ENCODE results near the gene FGF4.

Gene FGF4

DNA sequence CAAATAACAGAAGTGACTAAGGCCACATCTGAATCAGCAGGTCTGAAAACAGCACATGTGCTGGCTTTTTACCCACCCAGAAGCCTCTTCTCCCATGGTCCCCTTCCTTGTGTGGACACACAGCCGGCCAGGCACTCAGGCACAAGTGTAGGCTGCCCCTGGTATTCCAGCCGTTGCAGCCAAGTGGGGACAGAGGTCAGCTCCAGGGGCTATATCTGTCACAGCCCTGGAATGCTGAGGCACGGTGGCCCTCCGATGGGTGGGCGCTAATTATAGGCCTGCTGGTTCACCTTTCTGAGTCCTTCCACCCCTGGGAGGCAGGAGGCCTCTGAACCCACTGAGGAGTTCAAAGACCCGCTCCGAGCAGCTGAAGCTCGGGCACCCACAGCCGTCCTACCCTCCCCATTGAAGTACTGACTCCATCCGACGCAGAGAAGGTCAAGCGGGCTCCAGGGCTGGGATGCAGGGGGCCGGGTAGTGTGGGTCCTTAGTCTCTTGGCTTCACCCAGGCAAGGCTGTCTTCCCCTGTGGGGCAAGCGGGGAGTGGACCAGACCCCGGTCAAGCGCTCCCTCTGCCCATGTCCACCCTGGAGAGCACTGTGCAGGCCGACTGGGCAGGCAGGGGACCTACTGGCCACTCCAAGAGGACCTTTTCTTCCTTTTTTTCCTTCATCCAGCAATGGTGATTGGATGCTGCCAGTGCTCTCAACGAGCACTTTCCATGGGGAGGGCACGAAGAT is 29.8 kb upstream of the FGF4 start:
- DNase-seq = no peak

DNA sequence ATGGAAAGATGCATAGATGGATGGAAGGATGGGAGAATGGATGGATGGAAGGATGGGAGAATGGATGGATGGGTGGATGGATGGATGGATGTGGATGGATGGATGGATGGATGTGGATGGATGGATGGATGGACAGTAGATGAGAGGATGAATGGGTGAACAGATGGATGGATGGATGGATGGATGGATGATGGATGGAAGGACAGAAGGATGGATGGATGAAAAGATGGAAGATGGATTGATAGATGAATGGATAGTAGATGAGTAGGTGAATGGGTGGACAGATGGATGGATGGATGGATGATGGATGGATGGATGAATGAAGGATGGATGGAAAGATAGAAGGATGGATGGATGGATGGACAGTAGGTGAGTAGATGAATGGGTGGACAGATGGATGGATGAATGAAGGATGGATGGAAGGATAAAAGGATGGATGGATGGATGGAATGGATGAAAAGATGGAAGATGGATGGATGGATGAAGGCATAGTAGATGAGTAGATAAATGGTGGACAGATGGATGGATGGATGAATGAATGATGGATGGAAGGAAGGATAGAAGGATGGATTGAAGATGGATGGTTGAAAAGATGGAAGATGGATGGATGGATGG is 28.6 kb upstream of the FGF4 start:
- no peak for DNase-seq

DNA sequence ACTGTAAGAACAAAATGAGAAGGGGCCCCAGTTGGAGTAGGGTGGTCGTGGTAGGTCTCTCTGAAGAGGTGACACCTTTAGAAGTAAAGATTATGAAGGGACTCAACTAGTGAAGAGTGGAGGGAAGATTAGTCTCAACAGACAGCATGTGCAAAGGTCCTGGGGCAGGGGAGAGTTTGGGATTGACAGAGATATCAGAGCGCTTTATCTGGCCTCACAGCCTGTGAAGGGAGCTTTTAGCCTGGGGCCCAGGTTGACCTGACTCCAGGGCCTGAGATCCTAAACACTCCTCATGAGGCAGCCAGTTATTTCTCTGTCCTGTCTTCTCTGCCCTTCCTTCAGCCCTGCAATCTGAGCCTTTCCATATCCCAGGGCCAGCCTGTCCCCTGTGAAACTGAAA is 27.9 kb upstream of the FGF4 start:
- DNase-seq = no peak

DNA sequence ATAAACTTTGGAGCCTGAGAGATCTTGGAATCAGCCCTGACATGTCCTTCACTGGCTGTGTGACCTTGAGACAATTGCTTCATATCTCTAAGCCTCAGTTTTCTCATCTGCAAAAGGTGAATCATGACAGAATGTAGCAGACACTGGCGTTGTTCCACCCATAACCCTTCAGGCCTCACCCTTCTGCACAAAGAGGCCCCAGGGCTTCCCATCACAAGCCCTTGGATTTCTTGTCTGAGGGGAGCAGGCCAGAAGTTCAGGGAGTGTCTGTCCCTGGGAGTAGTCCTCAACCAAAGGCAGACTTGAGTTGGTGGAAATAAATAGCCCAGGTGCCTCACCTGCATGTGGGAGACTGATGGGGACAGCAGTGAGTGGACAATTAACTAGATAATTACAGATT is 27.4 kb upstream of the FGF4 start:
- no peak for DNase-seq

DNA sequence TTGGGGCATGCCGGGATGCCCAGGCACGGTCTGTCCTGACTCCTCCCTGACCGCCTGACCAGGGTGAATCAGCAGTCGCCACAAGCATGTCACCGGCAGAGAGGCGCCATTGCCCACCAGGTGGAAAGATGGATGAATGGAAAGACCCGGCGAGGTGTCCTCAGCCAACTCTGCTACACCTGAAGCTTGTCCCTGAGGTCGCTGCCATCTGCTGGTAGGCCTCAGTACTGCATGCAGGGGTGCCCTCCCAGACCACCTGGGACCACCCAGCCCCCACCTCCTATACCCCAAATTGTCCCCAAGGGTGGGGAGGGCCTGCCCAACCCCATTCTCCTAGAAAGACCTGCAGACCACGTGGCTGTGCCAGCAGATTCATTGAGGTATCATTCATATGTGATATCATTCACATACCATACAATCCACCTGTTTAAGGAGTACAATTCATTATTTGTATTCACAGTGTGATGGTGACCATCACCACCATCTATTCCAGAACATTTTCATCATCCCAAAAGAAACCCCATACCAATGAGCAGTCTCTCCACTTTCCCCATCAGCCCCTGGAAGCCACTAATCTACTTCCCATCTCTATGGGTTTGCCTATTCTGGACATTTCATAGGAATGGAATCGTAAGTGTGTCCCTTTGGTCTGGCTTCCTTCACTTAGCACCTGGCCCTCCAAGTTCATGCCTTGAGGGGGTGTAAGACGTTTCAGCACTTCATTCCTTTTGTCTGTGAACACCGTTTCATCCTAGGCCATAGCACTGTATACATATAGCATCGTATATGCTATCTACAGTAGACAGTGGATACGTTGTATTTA is 26.6 kb upstream of the FGF4 start:
- DNase-seq = peak; percentile 19

DNA sequence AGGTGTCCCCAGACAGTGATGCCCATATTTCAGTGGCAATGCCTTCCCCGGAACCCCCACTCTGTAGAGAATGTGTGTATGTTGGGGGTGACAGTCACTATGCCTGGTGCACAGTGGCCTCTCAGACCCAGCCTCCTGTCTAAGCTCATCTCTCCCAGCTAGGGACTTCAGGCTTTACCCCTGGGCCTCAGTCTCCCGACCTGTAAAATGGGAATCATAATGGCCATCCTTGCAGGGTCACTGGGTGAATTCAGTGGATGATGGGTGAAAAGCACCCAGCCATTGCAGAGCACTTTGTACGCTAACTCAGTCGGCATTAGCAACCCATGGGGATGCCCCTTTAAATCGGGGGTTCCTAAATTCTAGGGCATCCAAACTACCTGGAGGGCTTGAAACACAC is 25.1 kb upstream of the FGF4 start:
- DNase-seq = no peak

DNA sequence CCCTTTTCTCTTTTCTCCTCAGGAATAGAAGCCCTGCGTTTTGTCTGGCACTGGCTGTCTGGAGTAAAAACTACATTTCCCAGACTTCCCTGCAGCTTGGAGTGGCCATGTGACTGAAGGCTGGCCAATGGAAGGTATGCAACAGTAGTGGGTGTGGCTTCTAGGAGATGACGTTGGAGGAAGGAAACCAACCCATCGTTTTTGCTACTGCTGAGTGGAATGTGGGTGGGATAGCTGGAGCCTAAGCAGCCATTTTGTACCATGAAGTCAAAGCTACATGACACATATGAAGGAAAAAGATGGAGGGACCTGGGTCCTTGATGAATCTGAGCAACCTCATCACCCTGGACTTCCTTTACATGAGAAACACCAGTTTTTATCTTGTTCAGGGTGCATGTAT is 24.4 kb upstream of the FGF4 start:
- no peak for DNase-seq

DNA sequence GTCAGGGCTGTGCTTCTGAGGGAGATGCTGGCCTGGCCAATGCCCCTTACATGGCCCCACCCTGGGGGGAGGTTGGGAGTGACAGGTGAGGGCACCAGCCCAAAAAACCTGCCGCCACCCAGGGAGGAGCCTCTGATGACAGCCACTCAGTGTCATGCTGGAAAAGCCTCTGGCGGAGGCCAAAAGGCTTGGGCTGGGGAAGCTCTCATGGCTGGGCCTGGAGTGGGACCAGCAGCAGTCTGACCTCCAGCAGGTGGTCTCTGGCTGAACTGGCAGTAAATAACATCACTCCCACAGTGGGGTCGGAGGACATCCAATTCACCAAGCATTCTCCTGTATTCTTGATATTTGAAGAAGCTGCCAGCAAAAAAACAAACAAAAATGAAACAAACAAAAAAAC is 24.0 kb upstream of the FGF4 start:
- no peak for DNase-seq

DNA sequence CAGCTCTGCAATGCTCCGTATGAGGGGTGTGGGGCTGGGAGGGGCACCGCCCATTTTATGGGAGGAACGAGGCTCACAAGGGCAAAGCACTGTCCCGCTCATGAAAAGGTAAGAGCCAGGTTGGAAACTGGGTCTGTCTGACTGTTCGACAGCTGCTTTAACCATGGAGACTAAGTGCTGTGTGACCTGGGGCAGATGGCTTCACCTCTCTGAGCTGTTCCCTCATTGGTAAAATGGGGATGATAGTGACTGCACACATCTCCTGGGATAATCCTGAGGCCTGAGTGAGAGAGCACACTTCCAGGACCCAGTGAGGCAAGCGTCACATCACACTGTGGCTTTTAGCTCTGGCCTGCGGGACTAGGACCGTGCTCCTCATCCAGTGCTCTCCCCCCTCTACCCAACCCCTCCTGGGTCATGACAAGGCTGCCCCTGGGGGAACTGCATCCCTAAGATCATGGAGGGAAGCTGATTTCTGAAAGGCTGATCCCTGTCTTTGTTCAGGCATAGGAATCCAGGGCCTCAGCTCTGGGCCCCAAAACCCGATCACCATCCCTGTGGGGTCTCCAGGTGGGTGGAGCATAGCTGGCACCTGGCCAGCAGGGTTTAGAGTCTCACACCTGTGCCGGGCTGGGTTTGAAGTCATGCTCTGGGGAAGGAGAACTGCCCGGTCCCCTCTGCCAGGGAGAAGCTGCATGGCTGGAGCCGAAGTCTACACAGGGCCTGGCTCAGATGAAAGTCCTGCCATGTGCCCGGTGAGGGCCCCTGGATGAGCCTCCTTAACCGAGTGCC is 22.8 kb upstream of the FGF4 start:
- no peak for DNase-seq

DNA sequence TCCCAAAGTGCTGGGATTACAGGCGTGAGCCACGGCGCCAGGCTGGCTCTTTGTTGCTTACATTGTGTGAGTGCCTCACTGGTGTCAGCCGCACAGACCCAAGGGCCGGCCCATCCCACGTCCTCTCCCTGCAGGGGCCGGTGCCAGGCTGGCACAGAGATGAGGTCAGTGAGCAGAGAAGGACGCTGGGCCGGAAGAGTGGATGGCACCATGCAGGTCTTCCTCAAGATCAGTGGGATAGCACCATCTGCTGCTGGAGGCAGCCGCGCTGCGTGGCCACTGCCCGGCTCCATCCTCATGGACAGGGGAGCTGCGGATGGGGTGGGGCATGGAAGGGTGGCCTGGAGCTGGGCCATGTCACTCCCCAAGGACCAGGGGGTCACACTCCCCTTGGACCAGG is 22.0 kb upstream of the FGF4 start:
- DNase-seq = no peak

DNA sequence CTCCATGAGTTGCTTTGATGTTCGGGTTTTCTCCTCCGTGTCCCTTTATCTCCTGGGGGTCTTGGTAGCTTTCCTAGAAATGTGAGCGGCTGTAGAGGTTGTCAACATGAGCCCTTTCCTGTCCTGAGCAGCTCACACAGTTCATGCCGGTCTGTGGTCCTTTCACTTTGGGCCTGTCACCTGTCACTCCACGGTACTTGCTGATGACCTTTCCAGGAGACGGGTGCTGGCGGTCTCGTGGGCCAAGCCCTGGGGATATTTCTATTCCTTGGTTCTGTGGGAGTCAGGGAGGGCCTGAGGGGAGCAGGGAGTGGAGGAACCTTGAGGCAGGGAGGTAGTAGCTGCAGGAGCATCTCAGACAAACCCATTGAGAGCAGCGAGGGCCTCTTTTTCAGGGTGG is 20.9 kb upstream of the FGF4 start:
- DNase-seq = no peak

DNA sequence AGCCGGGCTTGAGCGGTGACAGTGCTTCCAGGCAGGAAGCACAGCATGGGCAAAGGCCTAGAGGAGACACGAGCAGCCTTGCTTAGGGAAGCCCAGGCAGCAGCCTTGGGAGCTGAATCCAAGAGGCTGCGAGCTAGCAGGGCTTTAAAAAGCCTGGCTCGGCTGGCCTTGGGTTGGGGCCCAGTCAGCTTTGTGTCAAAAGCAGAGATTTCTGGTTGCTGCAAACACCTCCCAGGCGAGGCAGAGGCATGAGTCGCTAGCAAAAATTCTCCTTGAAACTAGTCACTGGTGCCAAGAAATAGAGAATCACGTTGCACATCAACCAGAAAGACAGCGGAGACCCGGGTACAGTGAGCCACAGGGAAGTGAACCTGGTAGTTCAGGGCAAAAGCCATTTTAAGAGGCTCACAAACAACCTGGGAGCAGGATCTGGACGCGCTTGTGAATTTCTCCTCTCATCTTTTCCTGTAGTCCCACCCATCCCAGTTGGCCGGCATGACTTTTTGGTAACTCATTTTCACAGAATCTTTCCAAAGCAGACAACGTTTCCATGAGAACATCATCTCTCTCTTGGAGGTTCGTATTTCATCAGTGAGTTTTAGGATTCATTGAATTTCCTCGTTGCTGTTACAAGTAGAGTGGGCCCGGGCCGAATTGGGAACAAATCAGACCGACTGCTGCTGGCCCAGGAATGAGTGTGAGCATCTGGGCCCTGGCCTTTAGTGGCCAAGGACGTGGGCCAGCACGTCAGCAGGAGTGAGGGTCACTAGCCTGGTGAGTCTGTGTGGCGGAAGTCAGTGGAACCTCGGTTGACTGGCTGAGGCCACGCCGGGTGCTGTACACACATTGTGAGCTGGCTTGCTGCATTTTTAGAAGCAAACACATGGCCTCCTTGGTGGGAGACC is 16.4 kb upstream of the FGF4 start:
- DNase-seq = no peak

DNA sequence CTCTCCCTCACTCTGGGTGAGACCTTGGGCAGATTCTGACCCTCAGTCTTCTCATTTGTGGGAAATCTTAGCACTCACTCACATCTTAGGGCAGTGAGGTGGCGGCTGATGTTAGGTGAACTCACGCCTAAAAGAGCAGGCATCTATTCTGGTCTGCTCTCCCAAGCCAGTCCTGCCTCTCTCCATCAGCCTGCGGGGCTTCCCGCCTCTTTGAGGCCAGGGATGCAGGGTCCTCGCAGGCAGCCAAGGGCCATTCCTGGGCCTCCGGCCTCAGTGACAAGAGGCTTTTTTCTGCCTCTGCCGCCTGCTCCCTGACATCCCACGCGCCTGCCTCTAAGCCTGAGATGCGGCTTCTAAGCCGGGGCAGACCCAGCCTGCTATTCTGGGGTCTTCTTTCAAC is 13.8 kb upstream of the FGF4 start:
- no peak for DNase-seq

DNA sequence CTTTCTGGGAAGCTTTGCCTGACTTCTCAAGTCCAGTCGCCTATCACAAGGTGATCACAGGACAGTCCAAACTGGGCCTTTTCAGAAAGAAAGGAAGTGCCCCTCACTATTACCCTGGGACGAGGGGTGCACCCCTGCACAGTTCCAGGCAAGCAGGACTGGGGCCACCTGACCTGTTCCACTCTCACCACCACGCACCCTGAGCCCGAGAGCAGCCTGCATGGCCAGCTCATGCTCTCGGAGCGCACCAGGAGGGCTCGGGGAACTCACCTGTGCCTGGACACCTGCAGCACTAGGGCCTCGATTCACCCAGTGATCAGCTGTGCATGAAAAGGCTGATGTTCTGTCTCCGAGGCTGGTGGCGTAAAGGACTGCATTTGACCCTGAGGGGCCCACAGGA is 12.8 kb upstream of the FGF4 start:
- no peak for DNase-seq

DNA sequence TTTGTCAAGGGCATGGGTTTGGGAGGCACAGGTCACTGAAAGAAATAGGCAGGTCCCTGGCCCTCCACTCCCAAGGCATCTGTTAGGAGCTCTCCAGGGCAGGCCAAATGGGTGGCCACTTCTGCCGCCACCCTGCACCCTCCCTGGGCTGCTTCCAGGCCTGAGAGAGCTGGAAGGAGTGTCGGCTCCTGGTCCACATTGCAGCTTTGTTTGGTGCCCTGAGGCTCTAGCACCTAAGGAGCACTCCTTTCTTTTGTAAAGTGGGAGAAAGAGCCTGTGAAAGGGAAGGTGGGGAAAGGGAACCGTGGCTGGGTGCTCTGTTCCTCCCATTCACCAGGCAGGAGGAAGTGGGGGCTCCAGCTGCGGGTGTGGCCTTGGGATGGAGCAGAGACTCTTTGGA is 12.3 kb upstream of the FGF4 start:
- DNase-seq = no peak

DNA sequence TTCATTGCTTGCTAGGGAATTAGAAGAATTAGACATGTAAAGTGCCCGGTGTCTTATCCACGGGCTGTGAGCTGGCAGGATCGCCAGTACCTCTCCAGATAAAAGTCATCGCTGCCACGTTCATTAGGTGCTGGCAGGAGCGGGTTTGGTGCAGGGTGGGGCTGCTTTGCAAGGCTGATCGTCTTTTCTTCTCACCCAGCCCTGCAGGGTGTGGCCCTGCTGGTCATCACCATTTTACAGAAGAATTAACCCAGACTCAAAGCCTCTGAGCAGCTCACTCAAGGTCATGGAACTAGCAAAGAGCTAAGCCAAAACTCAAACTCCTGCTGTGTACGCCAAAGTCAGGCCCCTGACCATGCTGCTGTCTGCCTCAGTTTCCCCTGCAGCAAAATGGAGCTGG is 6.1 kb upstream of the FGF4 start:
- DNase-seq = no peak

DNA sequence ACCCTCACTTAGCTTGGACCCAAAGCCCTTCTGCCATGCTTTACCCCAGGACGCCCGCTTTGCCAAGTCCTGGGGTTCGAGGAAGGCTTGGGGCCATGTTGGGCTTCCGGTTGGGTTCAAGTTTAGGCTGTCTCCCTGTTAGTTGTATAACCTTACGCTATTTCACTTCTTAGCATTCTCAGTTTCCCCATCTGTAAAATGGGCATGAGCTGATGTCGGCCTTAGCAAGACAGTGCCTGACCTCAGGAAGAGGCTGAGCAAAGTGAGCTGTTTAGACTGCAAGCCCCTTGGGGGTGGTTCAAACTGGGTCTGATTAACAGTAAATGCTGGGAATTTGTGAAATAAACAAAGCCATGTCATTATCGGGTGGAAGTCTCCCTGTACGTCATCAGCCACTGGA is 3.2 kb upstream of the FGF4 start:
- DNase-seq = no peak

DNA sequence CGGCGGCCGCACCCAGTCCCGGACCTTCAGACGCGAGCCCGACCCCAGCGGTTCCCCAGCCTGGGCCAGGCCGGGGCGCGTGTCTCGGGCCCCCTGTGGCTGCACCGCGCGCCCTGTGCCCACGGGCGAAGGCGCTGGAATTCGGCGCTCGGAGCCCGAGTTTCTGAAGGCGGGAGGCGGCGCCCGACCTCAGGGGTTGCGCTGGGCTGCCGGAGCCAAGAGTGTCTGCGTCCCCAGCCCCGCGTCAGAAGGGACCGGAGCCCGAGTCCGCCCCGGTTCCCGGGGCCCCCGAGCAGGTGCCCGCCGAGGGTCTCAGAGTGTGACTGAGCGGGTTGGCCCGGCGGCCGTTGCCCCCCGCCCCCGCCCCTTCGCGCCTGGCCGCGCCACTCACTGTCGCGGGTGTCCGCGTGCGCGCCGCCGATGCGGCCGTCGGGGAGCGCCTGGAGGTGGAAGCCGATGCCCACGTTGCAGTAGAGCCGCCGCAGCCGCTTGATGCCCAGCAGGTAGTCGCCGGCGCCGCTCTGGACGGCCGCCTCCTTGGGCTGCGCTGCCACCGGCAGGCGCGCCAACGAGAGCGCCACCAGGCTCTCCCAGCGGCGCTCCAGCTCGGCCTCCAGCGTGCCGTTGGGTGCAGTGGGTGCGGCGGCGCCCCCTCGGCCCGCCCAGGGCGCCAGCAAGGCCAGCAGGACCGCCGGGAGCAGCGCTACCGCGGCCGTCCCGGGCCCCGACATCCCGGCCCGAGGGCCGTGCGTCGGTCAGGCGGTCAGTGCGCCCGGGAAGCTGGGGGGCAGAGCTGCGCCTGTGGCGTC is 583 bp downstream of the FGF4 start:
- no peak for DNase-seq

DNA sequence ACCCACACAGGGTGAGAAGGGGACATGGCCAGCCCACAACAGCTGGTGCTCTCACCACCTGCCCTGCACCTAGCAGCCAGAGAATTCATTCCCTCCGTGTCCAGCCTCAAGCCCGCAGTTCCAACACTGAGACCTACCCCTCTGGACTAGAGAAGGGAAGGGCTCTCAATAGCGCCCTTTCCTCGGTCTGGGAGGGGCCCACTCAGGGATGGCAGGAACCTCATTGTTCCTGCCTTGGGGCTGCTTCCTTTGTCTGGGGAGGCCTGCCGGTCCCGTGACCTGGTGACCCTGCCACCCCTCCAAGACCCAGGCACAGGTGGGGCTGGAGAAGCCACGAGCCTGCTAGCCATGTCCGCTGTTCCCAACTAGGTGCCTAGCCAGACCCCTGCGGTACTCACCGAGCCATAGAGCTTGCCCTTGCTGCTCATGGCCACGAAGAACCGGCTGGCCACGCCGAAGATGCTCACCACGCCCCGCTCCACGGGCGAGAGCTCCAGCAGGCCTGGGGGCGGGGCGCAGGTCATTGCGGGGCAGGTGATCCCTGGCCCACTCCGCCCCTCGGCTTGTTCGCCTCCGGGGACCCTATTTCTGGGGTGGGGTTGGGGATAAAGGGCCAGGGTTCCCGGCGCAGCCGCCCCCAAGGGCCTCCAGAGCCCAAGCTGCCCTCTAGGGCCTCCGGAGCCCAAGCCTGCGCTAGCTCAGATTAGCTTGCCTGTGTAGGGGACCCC is 1.4 kb downstream of the FGF4 start:
- no peak for DNase-seq

DNA sequence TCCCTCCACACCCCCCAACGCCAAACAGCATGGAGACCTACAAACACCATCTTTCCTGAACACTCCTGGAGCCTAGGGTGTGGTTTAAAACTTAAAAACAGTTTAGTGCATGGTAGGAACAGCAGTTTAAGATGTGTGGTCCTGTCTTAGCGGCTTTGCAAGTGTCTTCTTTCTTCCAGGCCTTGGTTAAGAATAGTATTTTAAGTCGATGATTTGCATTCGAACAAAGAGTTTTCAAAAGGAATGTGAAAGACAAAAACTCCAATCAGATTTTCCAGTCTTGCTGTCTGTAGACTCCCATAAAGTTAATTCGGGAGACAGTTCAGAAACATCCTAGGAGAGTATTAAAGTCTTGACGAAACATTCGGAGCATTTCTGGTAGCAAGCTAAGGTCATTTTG is 3.7 kb downstream of the FGF4 start:
- no peak for DNase-seq

DNA sequence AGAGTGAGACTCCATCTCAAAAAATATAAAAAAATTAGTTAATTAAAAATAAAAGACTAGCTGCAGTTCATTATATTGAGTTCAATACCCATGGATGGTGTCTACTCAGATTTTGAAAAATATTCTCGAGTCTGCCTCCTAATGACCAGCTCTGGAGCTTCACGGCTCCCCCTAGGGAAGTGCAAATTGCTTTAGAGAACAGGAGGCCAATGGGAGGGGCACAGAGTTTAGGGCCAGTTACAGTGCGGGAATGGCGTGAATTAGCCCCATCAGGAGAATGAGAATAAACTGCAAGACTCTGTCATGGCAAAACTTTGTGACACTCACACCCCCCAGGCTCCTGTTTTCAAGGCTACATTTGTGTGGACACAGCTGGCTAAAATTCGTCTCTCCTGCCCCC is 4.6 kb downstream of the FGF4 start:
- no peak for DNase-seq

All from CD4-positive, alpha-beta T cell treated with Interleukin-10 for 1 hour (primary cell).